Hepatocyte (in vitro differentiated cells): ENCODE data around the gene ANKRD35. TPM values are rescaled to one million over a fixed set of nuclear protein-coding genes. Genes with fewer than 3 reads are reported as not detected.
"Not testable (repeated sequence)": the region's sequence is repeated elsewhere in the genome, so short reads cannot be mapped to it uniquely, and the experiment has no call there.

ENCODE experiments used
- DNase-seq: peaks from one replicate; pipeline ENCODE4 v3.0.0-alpha.2; 2016; ENCODE audit warnings: low spot score
- H2AFZ ChIP-seq: fragments of 200-600 bp; sonication (generic); 2 replicates; pipeline ENCODE4 v1.6.0; 2016; ENCODE audit warnings: antibody characterized with exemption, mild to moderate bottlenecking
- H3K27ac ChIP-seq: fragments of 200-600 bp; sonication (generic); 2 replicates; pipeline ENCODE4 v1.5.1; 2016; ENCODE audit warnings: mild to moderate bottlenecking
- H3K27me3 ChIP-seq: fragments of 200-600 bp; sonication (generic); 2 replicates; pipeline ENCODE4 v1.6.1; 2016
- H3K36me3 ChIP-seq: fragments of 200-600 bp; sonication (generic); replicated peaks from 2 replicates; pipeline ENCODE4 v1.5.1; 2016; ENCODE audit warnings: low read depth; ENCODE audit not compliant: insufficient read depth
- H3K4me1 ChIP-seq: fragments of 200-600 bp; sonication (generic); 2 replicates; pipeline ENCODE4 v1.5.1; 2016; ENCODE audit warnings: mild to moderate bottlenecking, moderate library complexity; ENCODE audit not compliant: insufficient read depth
- H3K4me2 ChIP-seq: fragments of 200-600 bp; sonication (generic); 2 replicates; pipeline ENCODE4 v1.6.0; 2016
- H3K4me3 ChIP-seq: fragments of 200-600 bp; sonication (generic); 2 replicates; pipeline ENCODE4 v1.5.1; 2016; ENCODE audit warnings: mild to moderate bottlenecking
- H3K79me2 ChIP-seq: fragments of 200-600 bp; sonication (generic); 2 replicates; pipeline ENCODE4 v1.6.0; 2017; ENCODE audit warnings: mild to moderate bottlenecking
- H3K9me2 ChIP-seq: fragments of 200-600 bp; sonication (generic); replicated peaks from 2 replicates; pipeline ENCODE4 v1.6.0; 2017; ENCODE audit warnings: mild to moderate bottlenecking; ENCODE audit not compliant: insufficient read depth
- H3K9me3 ChIP-seq: fragments of 200-600 bp; sonication (generic); 2 replicates; pipeline ENCODE4 v1.5.1; 2016; ENCODE audit warnings: low read depth, mild to moderate bottlenecking
- H4K20me1 ChIP-seq: fragments of 200-600 bp; sonication (generic); 2 replicates; pipeline ENCODE4 v1.6.0; 2016; ENCODE audit warnings: mild to moderate bottlenecking; ENCODE audit not compliant: insufficient read depth, poor library complexity, severe bottlenecking
- EZH2 ChIP-seq: fragments of 200-600 bp; sonication (generic); IDR thresholded peaks from 2 replicates; pipeline ENCODE4 v1.6.1; 2016; ENCODE audit warnings: antibody characterized with exemption, mild to moderate bottlenecking, borderline replicate concordance
- EZH2phosphoT487 ChIP-seq: fragments of 200-600 bp; sonication (generic); IDR thresholded peaks from one replicate; pipeline ENCODE4 v1.6.1; 2018; ENCODE audit warnings: antibody characterized with exemption, mild to moderate bottlenecking, low read depth, moderate library complexity; ENCODE audit not compliant: unreplicated experiment, severe bottlenecking
- WGBS: methylation state at CpG from one replicate; pipeline ENCODE4 v1.1.6; 2016; ENCODE audit warnings: low lambda C conversion rate; ENCODE audit errors: missing lambda C conversion rate; 5-methylcytosine and 5-hydroxymethylcytosine counted together
- polyA plus RNA-seq: library from polyadenylated mRNA; unstranded; fragments of >200 nt; fragmentation: Nextera tagmentation; extraction: Ambion mirVana; gene quantifications from 2 replicates; pipeline ENCODE4 v1.2.1, GENCODE V29; 2016
- total RNA-seq: library from RNA; depleted of rRNA; stranded (reverse); fragments of >200 nt; gene quantifications from 2 replicates; pipeline ENCODE4 v1.2.3, GENCODE V29; 2014
- TF ChIP-seq, protein P1 (sequence below): fragments of 200-600 bp; sonication (generic); IDR thresholded peaks from 2 replicates; pipeline ENCODE4 v1.5.1; 2016; ENCODE audit warnings: antibody characterized with exemption, mild to moderate bottlenecking; ENCODE audit not compliant: poor library complexity

ANKRD35 gene
- total and polyA plus RNA-seq, 2 experiments from 2014 or later, result 0.43 to 2.2 TPM

DNA sequence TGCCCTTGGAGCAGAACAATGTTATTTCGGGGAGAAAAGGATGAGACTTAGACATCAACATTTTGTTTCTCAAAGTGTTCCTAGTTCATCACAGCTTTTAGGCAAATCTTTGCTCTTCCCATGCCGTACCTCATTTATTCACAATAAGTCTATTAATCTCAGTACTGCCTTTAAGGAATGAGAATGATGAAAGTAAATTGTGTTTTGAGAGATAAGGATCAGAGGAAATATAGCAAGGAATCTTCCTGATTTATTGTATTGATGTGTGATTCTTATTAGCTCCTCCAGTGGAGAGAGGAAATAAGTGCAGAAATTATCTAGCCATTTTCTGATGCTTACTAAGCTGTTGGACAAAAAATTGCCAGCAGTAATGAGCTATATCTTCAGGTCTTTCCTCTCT lies 59.6 kb downstream of the ANKRD35 start:
- Histone ChIP-seq H3K4me3 (no peak overlapping the region), H3K36me3 (peaks cover 4% of the 10 kb centered on the region), H3K9me3 (no peaks in the 10 kb centered on the region), H3K9me2 (no peaks in the 10 kb centered on the region), H3K4me1 (peaks cover 9% of the 10 kb centered on the region), H3K79me2 (peaks cover 32% of the 10 kb centered on the region), H2AFZ (no peak overlapping the region), H3K27ac (no peak overlapping the region), H3K27me3 (no peaks in the 10 kb centered on the region), H3K4me2 (peak overlapping the region; percentile 73), H4K20me1 (no peaks in the 10 kb centered on the region)
- WGBS, result 94% methylated on average over 2 of the region's 2 CpGs
- TF ChIP-seq EZH2 (no peak), EZH2phosphoT487 (no peak)
- TF ChIP-seq, protein P1, sequence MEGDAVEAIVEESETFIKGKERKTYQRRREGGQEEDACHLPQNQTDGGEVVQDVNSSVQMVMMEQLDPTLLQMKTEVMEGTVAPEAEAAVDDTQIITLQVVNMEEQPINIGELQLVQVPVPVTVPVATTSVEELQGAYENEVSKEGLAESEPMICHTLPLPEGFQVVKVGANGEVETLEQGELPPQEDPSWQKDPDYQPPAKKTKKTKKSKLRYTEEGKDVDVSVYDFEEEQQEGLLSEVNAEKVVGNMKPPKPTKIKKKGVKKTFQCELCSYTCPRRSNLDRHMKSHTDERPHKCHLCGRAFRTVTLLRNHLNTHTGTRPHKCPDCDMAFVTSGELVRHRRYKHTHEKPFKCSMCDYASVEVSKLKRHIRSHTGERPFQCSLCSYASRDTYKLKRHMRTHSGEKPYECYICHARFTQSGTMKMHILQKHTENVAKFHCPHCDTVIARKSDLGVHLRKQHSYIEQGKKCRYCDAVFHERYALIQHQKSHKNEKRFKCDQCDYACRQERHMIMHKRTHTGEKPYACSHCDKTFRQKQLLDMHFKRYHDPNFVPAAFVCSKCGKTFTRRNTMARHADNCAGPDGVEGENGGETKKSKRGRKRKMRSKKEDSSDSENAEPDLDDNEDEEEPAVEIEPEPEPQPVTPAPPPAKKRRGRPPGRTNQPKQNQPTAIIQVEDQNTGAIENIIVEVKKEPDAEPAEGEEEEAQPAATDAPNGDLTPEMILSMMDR, result no peak
- no peak for DNase-seq

DNA sequence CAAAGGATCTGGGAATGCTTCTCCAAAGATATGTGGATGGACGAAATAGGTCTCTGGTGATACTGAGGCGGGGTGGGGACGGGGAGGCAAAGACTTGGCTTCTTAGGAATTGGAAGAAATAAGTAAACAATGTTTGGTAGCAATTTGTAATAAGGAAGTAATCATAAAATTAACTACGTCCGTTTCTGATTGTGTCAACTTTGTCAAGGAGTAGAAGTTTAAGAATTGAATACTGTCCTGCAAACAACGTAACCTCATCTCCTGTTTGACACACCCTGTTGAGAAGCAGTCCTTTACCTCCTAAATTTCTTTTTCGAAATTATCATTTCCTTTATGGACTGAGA lies 61.2 kb downstream of the ANKRD35 start:
- DNase-seq, result no peak
- 4% methylated on average over 7 of the region's 7 CpGs for WGBS

DNA sequence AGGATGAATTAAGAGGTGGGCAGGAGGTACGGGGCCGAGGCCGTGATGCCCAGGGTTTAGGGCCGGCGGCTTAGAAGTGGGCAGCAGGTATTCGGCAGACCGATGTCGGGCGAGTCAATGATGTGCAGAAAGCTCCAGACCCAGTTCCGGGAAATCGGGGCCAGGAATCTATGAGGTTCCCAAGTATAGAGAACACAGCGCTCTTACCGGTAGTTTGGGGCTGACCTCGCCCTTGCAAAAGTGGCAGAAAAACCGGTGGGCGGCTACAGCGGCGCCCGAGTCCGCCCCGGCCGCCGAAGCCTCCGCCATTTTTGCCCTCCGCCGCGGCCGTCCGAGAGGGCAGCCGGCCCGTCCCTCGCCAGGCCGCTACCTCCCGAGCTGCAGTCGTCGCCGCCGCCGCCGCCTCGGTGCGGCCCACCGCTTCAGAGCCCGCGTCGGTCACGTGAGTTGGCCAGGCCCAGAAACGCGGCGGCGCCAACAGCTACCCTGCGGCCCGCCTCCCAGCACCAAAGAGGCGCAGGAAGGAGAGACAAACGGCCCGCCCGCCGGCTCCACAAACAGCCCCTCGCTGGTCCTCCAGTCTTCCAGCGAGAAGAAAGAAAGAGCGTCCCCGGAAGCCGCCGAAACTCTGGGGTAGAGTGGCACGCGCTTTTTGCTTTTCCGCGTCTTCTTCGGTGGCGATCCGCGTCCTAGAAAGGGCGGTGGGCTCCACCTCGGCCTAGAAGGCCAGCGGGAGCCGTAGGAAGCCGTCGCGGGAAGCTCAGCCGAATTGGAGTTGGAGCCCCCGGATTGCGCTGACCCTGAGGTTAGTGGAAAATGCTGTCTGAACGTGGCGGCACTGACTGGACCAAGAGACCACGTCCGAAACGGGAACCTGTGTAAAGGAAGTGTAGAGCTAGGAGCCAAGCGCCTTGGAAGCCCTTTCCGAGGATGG lies 61.8 kb downstream of the ANKRD35 start, which contains the start of the genes POLR3C and RNF115:
TSS of gene POLR3C (plus strand) at position 636 of the 934 bp plus-strand sequence. CDS start 1,577 bp downstream, outside the sequence.
TSS of gene RNF115 (minus strand) at position 531 of the 934 bp plus-strand sequence. CDS start at position 309, 222 bp downstream.
- H3K9me2 ChIP-seq, result no peaks in the 10 kb centered on the region
- TF ChIP-seq EZH2phosphoT487, result no peak
- TF ChIP-seq, protein P1, result no peak
- TF ChIP-seq EZH2, result no peak
- H3K4me3 ChIP-seq, result peak within 1 kb of the TSS; percentile 90
- H3K4me1 ChIP-seq, result peaks cover 9% of the 10 kb centered on the region
- DNase-seq, result peak; percentile 96
- peaks cover 4% of the 10 kb centered on the region for H3K36me3 ChIP-seq
- H4K20me1 ChIP-seq, result no peaks in the 10 kb centered on the region
- under 1% methylated on average over 87 of the region's 89 CpGs for WGBS
- no peaks in the 10 kb centered on the region for H3K27me3 ChIP-seq
- H3K79me2 ChIP-seq, result peaks cover 45% of the 10 kb centered on the region
- H3K4me2 ChIP-seq, result peak within 1 kb of the TSS; percentile 73
- H2AFZ ChIP-seq, result peak within 1 kb of the TSS; percentile 93
- peak within 1 kb of the TSS; percentile 97 for H3K27ac ChIP-seq
- no peaks in the 10 kb centered on the region for H3K9me3 ChIP-seq

More for the DNA sequence above, 61.2 kb downstream of the ANKRD35 start:
- Histone ChIP-seq H3K9me2 (no peaks in the 10 kb centered on the region), H4K20me1 (no peaks in the 10 kb centered on the region), H2AFZ (peak overlapping the region; percentile 93), H3K36me3 (peaks cover 4% of the 10 kb centered on the region), H3K27ac (peak overlapping the region; percentile 97), H3K9me3 (no peaks in the 10 kb centered on the region), H3K4me1 (peaks cover 9% of the 10 kb centered on the region), H3K27me3 (no peaks in the 10 kb centered on the region), H3K4me3 (peak overlapping the region; percentile 90), H3K79me2 (peaks cover 42% of the 10 kb centered on the region), H3K4me2 (peak overlapping the region; percentile 73)
- TF ChIP-seq EZH2 (no peak), EZH2phosphoT487 (no peak)
- TF ChIP-seq, protein P1, result no peak

DNA sequence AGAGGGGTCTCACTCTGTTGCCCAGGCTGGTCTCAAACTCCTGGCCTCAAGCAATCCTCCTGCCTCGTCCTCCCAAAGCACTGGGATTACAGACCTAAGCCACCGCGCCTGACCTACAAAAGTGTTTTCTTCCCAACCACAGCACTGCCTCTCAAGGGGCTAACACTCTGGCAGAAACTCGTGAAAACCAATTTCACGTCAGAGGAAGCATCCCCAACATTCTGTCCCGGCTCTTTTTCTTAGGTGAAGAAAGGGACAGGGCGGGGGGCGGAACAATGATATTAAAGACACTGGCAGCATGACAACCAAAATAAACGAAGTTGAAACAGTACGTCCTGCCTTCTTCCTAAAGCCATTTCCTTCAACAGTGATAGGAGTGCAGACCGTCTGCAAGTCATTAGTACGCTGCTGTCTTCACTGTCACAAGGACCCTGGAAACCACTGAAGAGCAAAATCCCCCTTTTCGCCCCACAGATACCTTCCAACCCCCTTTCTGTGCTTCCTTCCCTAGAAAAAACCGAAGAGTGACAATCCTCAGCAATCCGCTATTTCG lies 62.8 kb downstream of the ANKRD35 start:
- Histone ChIP-seq H3K79me2 (peaks cover 48% of the 10 kb centered on the region), H3K4me2 (peak overlapping the region; percentile 73)
- H3K4me3 ChIP-seq, H3K9me3 ChIP-seq, H2AFZ ChIP-seq, H3K27me3 ChIP-seq, H3K27ac ChIP-seq, H3K9me2 ChIP-seq, DNase-seq, H3K36me3 ChIP-seq, H4K20me1 ChIP-seq, H3K4me1 ChIP-seq: not testable (repeated sequence)
- WGBS, result no CpG with 5 or more reads among the region's 16 CpGs

DNA sequence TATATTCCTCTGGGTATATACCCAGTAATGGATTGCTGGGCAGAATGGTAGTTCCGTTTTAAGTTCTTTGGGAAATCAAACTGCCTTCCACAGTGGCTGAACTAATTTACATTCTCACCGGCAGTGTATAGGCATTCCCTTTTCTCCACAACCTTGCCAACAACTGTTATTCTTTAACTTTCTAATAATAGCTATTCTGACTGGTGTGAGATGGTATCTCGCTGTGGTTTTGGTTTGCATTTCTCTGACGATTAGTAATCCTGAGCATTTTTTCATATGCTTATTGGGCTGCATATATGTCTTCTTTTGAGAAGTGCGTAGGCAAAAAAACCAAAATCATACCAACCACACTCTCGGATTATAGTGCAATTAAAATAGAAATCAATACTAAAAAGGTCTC lies 67.6 kb downstream of the ANKRD35 start:
- not testable (repeated sequence) for H3K4me1 ChIP-seq, H3K4me3 ChIP-seq, H4K20me1 ChIP-seq, H3K9me2 ChIP-seq, H3K36me3 ChIP-seq, H3K27ac ChIP-seq, H2AFZ ChIP-seq, DNase-seq, H3K4me2 ChIP-seq, H3K27me3 ChIP-seq, H3K9me3 ChIP-seq
- WGBS, result 79% methylated on average over 4 of the region's 6 CpGs
- H3K79me2 ChIP-seq, result peaks cover 23% of the 10 kb centered on the region
